Inflammatory macrophage treated with lipopolysaccharide for 4 hours (primary cell): Measurements from ENCODE around the gene CHST13.

Experiments used
- DNase-seq: peaks from one replicate; pipeline ENCODE4 v3.0.0-alpha.2; 2020

The CHST13 gene

GRCh38 chr3:126557761-126558160 lies 33.8 kb downstream of the CHST13 start:
- no peak for DNase-seq

GRCh38 chr3:126558336-126559071 lies 34.5 kb downstream of the CHST13 start, which contains the start of gene C3orf22:
Gene C3orf22 (minus strand): TSS chr3:126558932. CDS start chr3:126553390, 5,542 bp downstream.
- no peak for DNase-seq

DNA sequence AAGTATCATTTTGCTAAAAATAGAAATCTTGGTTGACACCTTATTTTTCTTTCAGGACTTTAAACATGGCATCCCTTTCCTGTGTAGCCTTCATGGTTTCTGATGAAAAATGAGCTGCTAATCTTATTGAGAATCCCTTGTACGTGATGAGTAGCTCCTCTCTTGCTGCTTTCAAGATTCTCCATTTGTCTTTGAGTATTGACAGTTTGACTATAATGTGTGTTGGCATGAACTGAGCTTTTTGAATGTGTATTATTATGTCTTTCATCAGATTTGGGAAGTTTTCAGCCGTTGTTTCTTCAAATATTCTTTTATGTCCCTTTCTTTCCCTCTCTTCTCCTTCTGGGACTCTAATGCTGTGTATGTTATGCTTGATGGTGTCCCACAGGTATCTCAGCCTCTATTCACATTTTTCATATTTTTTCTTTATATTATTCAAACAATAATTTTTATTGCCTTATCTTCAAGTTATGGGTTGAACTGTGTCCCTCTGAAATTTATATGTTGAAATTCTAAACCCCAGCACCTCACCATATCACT lies 38.9 kb downstream of the CHST13 start:
- no peak for DNase-seq

DNA sequence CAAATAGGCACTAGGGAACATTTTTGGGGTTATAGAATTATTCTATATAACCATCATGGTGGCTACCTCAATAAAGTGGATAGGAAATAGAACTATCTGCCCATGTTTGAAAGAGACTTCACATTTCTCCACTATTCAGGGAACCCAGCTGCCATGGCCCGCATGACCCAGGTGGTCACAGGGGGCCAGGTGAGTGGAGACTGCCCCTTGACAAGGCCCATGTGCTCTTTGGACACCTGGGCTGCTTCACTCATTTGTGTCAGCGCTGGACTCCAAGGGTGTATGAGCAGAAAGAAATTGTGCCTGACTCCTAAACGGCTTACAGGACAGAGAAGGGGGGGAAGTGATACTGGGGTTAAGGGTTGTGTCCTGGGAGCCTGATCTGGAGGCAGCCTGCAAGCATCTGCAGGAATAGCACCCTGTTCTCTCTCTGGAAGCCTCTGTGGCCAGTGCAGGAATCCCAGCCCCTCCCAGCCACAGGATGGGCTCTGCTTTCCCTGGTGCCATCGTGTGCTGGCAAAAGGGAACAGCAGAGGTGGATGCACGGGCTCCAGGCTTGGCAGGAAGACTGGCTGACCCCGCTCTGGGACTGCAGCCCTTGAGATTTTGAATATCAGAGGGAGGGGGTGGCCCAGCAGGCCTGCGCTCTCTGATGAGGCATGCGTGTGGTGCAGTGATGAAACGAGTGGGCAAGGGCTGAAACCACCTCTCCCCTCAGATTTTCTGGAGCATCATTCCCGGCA lies 43.9 kb downstream of the CHST13 start:
- no peak for DNase-seq

DNA sequence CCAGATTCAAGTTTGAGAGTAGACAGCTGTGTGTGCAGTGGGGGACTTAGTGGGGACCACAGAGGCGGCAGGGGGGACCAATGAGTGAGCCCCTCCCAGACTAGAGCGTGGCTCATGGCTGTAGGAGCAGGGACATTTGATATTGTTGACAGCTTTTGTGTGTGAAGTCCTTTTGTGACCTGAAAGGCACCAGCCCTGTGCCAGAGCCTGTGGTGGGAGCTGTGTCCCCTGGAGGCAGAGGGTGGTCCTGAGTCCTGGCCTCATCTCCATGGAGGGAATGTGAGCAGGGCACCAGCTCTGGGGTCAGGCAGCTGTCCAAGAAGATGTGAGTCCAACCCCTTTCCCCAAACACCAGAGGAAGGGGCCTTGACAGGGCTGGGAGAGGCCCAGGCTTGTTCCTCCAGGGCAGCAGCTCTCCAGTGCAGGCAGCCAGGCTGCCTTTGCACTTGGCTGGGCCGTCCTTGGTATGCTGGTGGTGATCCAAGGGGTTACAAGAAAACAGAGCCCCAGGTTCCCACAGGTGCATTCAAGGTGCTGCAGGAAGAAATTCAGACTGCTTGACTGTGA lies 44.9 kb downstream of the CHST13 start:
- DNase-seq, result no peak

DNA sequence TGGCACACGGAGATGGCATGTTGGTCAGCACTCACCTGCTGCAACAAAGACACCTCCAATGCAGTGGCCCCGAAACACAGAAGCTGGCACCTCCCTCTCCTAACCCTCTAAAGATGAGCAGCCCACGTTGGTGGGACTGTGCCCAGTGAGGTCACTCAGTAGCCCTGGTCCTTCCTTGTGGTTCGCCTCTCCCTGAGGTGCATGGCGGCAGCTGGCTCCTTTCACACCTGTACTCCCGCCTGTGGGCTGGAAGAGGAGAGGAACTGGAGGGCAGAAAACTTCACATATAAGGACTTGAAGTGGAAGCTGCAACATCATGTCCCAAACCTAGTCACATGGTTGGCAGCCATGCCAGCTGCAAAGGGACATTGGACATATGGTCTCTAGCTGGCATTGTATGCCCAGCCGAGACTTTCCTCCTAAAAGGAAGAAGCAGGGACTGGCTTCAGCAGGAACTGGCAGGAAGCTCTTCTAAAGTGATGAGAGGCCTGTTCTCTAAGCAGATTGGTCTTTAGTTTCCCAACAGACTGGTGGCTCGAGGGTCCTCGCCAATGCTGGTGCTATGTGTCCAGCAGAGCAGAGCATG lies 45.5 kb downstream of the CHST13 start:
- DNase-seq, result no peak

- DNase-seq, result no peak
Observed at GRCh38 chr3:126570103-126570541, 46.2 kb downstream of the CHST13 start.

- no peak for DNase-seq
Observed at GRCh38 chr3:126571078-126571477, 47.1 kb downstream of the CHST13 start.

GRCh38 chr3:126573492-126574117 lies 49.6 kb downstream of the CHST13 start:
- DNase-seq, result no peak

- DNase-seq, result no peak
Observed at GRCh38 chr3:126577261-126577660, 53.3 kb downstream of the CHST13 start.

GRCh38 chr3:126578702-126579101 lies 54.7 kb downstream of the CHST13 start:
- no peak for DNase-seq

- no peak for DNase-seq
Observed at GRCh38 chr3:126580746-126581145, 56.8 kb downstream of the CHST13 start.

DNA sequence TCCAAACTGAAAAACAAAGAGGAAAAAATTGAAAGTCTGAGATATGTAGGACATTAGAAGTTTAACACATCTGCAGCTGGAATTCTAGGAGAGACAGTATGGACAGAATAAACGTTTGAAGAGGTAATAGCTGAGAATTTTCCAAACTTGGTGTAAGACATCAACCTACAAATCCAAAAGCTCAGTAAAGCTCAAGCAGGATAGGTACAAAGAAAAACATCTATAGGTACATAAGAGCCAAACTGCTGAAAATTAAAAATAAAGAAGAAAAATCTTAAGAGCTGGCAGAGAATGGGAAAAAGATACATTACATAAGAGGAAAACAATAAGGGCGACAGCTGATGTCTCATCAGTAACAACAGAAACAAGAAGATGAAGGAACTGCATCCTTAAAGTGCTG lies 57.6 kb downstream of the CHST13 start:
- DNase-seq, result no peak

GRCh38 chr3:126582311-126582710 lies 58.4 kb downstream of the CHST13 start:
- no peak for DNase-seq

DNA sequence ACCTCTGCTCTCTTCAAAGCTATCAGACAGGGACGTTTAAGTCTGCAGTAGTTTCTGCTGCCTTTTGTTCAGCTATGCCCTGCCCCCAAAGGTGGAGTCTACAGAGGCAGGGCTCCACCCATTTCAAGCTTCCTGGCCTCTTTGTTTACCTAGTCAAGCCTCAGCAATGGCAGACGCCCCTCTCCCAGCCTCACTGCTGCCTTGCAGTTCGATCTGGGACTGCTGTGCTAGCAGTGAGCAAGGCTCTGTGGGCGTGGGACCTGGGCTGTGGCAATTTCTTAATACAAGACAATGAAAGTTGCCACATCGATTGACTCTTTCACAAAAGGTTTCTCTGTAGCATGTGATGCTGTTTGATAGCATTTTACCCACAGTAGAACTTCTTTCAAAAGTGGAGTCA lies 67.6 kb downstream of the CHST13 start:
- DNase-seq, result peak; percentile 78
